ENCODE results near the gene EVPLL.
"Not testable (repeated sequence)": the region's sequence is repeated elsewhere in the genome, so short reads cannot be mapped to it uniquely, and the experiment has no call there.

The EVPLL gene

GRCh38 chr17:18379246-18380146 is 1.9 kb downstream of the EVPLL start:
- no peak for DNase-seq (ENCODE audit: low spot score)

GRCh38 chr17:18380471-18381157 is 3.0 kb downstream of the EVPLL start:
- DNase-seq (ENCODE audit: low spot score), result no peak

- DNase-seq (ENCODE audit: low spot score), result no peak
These were observed 3.8 kb downstream of the EVPLL start for GRCh38 chr17:18381158-18381952.

GRCh38 chr17:18381953-18382245 is 4.3 kb downstream of the EVPLL start:
- DNase-seq (ENCODE audit: low spot score), result no peak

- no peak for DNase-seq (ENCODE audit: low spot score)
These were observed 5.0 kb downstream of the EVPLL start for GRCh38 chr17:18382441-18383078.

GRCh38 chr17:18383079-18383481 is 5.5 kb downstream of the EVPLL start:
- not testable (repeated sequence) for DNase-seq (ENCODE audit: low spot score)

- DNase-seq (ENCODE audit: low spot score), result not testable (repeated sequence)
These were observed 6.7 kb downstream of the EVPLL start for GRCh38 chr17:18384271-18384670.

- DNase-seq (ENCODE audit: low spot score), result not testable (repeated sequence)
These were observed 10.0 kb downstream of the EVPLL start for GRCh38 chr17:18387583-18387982.

- DNase-seq (ENCODE audit: low spot score), result not testable (repeated sequence)
These were observed 10.7 kb downstream of the EVPLL start for GRCh38 chr17:18388266-18388665.

GRCh38 chr17:18388728-18389127 is 11.2 kb downstream of the EVPLL start:
- not testable (repeated sequence) for DNase-seq (ENCODE audit: low spot score)

- not testable (repeated sequence) for DNase-seq (ENCODE audit: low spot score)
These were observed 24.5 kb downstream of the EVPLL start for GRCh38 chr17:18401872-18402590.

GRCh38 chr17:18403166-18403565 is 25.6 kb downstream of the EVPLL start:
- not testable (repeated sequence) for DNase-seq (ENCODE audit: low spot score)

GRCh38 chr17:18403604-18404003 is 26.0 kb downstream of the EVPLL start:
- not testable (repeated sequence) for DNase-seq (ENCODE audit: low spot score)

- DNase-seq (ENCODE audit: low spot score), result peak; percentile 60
These were observed 31.3 kb downstream of the EVPLL start for GRCh38 chr17:18408906-18409305.

- peak; percentile 49 for DNase-seq (ENCODE audit: low spot score)
These were observed 31.7 kb downstream of the EVPLL start for GRCh38 chr17:18409321-18409720.

- DNase-seq (ENCODE audit: low spot score), result peak; percentile 51
These were observed 33.2 kb downstream of the EVPLL start for GRCh38 chr17:18410736-18411135.

GRCh38 chr17:18411377-18411864 is 33.8 kb downstream of the EVPLL start:
- peak; percentile 36 for DNase-seq (ENCODE audit: low spot score)

- DNase-seq (ENCODE audit: low spot score), result not testable (repeated sequence)
These were observed 34.5 kb downstream of the EVPLL start for GRCh38 chr17:18412001-18412538.

- DNase-seq (ENCODE audit: low spot score), result not testable (repeated sequence)
These were observed 43.9 kb downstream of the EVPLL start for GRCh38 chr17:18421521-18421920.

GRCh38 chr17:18422464-18422863 is 44.9 kb downstream of the EVPLL start:
- not testable (repeated sequence) for DNase-seq (ENCODE audit: low spot score)

GRCh38 chr17:18423015-18423414 is 45.4 kb downstream of the EVPLL start:
- DNase-seq (ENCODE audit: low spot score), result not testable (repeated sequence)

Measured in cerebellar cortex (tissue), 1 donor.